Skeletal muscle tissue (tissue), 4 donors: ENCODE data around the gene HIVEP3. TPM values are rescaled to one million over a fixed set of nuclear protein-coding genes. Genes with fewer than 3 reads are reported as not detected.

Experiments used
- H3K27ac ChIP-seq: one replicate; pipeline ENCODE4 v1.7.0; 2013; ENCODE audit warnings: mild to moderate bottlenecking, low read depth, low read length, inconsistent platforms
- H3K27me3 ChIP-seq, 3 donors: one replicate each; pipeline ENCODE4 v1.7.0; 2013; ENCODE audit warnings: low read length in 3 of 3; ENCODE audit not compliant: control insufficient read depth in 3 of 3, insufficient read depth in 3 of 3
- H3K36me3 ChIP-seq, 3 donors: one replicate each; pipeline ENCODE4 v1.7.0; 2013; ENCODE audit warnings: low read length in 3 of 3; ENCODE audit not compliant: control insufficient read depth in 3 of 3, insufficient read depth in 3 of 3
- H3K4me1 ChIP-seq, 3 donors: one replicate each; pipeline ENCODE4 v1.7.0; 2013; ENCODE audit warnings: low read length in 3 of 3, mild to moderate bottlenecking in 3 of 3; ENCODE audit not compliant: control insufficient read depth in 3 of 3, insufficient read depth in 3 of 3
- H3K4me3 ChIP-seq, 3 donors: one replicate each; pipeline ENCODE4 v1.7.0; 2013; ENCODE audit warnings: low read length in 3 of 3
- H3K9ac ChIP-seq, 3 donors: one replicate each; pipeline ENCODE4 v1.7.0; 2013; ENCODE audit warnings: low read length in 3 of 3, mild to moderate bottlenecking in 3 of 3, moderate library complexity in 2 of 3, low read depth in 1 of 3
- H3K9me3 ChIP-seq, 3 donors: one replicate each; pipeline ENCODE4 v1.7.0; 2013; ENCODE audit warnings: low read length in 3 of 3; ENCODE audit not compliant: control insufficient read depth in 3 of 3
- total RNA-seq: library from RNA; depleted of rRNA; stranded (reverse); fragments of >200 nt; gene quantifications from one replicate; pipeline ENCODE4 v1.2.3, GENCODE V29; 2014
- donor health status: Osteomylitis.

Gene HIVEP3
- total RNA-seq, 1 donor from 2014 or later, result 0.52 TPM

DNA sequence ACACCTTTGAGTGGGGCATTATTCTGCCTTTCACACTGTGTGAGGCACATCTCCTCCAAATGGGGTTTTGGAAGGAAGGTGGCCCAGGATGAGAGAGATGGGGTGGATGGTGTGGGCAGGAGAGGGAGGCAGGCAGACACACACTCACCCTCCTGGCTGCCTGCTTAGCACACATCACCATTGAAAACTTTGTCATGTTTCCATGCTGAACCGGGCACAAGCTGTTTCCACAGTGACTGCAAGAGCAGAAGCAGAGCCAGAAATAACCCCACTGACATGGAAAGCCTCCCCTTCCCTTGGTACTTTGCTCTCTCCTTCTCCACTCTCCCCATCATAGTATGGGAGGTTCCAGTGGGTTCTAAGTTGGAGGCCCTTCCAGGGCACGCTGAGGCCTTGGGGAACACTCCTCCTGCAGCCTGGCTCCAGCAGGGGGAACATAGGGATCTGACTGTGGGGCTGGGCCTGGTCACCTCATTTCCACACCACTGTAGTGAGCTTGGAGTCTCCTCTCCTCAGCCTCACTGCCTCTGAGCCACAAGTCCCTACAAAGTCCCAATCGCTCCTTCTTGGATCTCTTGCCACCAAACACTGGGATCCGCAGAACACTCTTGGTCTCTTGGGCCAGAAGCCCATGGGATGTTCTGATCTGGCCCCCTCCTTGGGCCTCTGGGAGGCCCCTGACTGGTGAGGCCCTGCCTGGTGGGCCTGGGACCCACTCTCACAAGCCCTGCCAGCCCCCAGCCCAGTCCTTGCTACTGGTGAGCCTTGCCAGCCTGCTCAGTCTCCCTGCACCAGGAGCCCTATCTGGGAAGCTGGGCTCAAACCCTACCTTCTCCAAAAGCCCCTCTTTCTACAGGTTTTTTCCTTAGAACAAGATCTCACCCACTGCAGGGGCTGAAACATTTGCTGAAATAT lies 271.2 kb downstream of the HIVEP3 start:
- no peak overlapping the region for H3K4me3 ChIP-seq
- no peaks in the 10 kb centered on the region for H3K27me3 ChIP-seq
- no peak overlapping the region for H3K9ac ChIP-seq
- no peaks in the 10 kb centered on the region for H3K36me3 ChIP-seq
- H3K9me3 ChIP-seq, result no peaks in the 10 kb centered on the region
- peaks cover 2 to 8% (median 5%) of the 10 kb centered on the region in 3 donors for H3K4me1 ChIP-seq
- no peak overlapping the region for H3K27ac ChIP-seq

DNA sequence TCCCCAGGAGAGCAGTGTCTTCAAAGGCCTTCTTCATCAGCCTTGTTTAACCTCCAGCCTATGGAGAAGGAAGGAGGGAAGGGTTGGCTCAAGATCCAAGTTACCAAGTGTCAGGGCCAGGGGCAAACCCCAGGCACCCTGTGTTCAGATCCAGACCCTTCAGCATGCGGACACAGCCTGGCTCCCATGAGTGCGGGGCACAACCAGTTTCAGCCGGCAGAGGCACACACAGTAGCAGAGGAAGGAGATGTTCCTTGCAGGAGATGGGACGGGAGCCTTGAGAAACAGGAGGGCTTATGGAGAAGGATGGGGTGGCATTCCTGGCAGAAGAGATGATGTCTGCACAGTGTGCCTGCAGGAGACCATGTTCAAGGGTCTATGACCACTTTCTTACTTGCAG lies 272.5 kb downstream of the HIVEP3 start:
- no peak overlapping the region for H3K9ac ChIP-seq
- H3K27me3 ChIP-seq, result no peaks in the 10 kb centered on the region
- H3K4me3 ChIP-seq, result no peak overlapping the region
- no peaks in the 10 kb centered on the region for H3K9me3 ChIP-seq
- peaks cover 2 to 8% (median 5%) of the 10 kb centered on the region in 3 donors for H3K4me1 ChIP-seq
- H3K36me3 ChIP-seq, result no peaks in the 10 kb centered on the region
- H3K27ac ChIP-seq, result no peak overlapping the region

DNA sequence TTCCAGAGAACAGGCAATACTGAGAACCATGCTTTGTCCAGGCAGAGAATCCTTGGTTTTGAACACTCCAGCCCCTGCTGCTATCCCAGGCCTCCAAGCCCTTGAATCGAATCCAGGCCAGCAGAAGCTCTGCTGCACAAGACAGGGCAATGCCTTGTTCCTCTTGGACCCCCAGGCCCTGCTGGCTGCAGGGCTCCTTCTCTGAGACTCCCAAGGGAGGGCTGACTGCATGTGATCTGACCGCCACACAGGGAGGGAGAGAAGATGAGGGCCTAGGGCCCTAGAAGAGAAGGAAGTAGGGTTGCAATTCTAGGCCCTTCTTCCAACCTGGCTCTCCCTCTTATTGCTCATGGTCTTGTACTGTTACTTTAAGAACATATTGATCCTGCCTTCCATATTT lies 273.7 kb downstream of the HIVEP3 start:
- no peaks in the 10 kb centered on the region for H3K9me3 ChIP-seq
- H3K27ac ChIP-seq, result no peak overlapping the region
- H3K9ac ChIP-seq, result no peak overlapping the region
- H3K4me3 ChIP-seq, result no peak overlapping the region
- no peaks in the 10 kb centered on the region for H3K36me3 ChIP-seq
- no peaks in the 10 kb centered on the region for H3K27me3 ChIP-seq
- H3K4me1 ChIP-seq, result peaks cover 2 to 6% (median 4%) of the 10 kb centered on the region in 3 donors

DNA sequence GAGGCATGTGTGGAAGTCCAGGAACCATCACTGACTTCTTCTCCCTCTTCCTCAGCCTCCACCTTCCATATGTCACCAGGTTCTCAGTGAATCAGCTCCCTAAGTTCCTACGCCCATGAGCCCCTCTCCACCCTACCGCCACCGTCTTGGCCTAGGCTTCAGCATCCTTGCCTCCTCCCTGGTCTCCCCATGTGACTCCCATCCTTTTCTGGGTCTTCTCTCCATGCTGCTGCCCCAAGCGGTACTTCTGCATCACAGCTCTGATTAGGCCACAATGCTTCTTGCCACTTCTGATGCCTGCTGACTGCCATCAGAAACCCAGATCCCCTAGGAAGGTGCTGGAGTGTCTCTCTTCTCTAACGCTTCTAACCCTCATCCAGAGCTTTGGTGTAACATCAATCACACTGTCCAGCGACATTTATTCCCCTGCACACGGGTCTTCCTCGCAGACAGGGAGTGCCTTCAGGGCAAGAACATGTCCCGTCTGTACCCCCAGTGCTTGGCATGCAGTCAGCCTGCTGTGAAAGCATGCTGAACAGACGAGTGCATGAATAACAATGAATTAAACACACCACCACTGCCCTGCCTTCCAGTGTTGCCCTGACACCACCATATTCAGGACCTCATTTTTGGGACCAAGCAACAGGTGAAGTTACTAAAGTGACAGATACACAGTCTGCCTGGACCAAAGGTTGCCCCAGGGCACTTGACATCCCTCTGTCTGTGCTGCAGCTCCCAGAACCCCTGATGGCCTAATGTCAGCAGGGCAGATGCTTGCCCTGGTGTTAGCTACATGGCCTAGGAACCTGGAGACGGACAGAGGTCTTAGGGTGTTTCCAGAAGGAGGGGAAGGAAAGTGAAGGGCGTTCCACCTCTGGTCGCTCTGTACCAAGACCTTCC lies 275.6 kb downstream of the HIVEP3 start:
- Histone ChIP-seq H3K9ac (no peak overlapping the region), H3K4me3 (no peak overlapping the region), H3K27ac (no peak overlapping the region), H3K27me3 (no peaks in the 10 kb centered on the region), H3K9me3 (no peaks in the 10 kb centered on the region), H3K36me3 (no peaks in the 10 kb centered on the region), H3K4me1 (peaks cover 0 to 3% (median 0%) of the 10 kb centered on the region in 3 donors)

DNA sequence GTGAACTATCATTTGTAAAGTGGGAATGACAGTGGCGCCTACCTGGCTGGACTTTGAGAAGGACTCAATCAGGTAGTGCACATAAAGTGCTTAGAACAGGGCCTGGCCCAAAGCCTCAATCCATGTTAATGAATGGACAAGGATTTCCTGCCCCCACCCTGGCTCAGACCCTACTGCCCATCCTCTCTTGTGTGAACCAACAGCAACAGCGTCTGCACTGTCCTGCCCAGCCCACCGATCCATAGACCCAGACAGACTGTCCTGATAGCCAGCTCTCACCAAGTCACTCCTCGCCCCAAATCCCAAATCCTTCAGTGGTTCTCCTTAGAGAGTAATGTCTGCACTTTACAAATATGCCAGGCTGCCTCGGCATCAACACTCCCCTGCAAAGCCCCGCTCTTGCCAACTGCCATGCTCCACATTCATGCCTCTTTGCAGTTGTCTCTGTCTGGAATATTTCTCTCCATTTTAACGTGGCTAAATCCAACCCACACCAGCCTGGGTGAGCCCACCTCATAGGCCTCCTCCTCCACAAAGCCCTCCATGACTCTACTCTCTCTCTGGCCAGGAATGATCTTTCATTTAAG lies 276.7 kb downstream of the HIVEP3 start:
- Histone ChIP-seq H3K27me3 (no peaks in the 10 kb centered on the region), H3K9ac (no peak overlapping the region), H3K9me3 (no peaks in the 10 kb centered on the region), H3K27ac (no peak overlapping the region), H3K4me3 (no peak overlapping the region), H3K4me1 (peaks cover 0 to 3% (median 0%) of the 10 kb centered on the region in 3 donors), H3K36me3 (no peaks in the 10 kb centered on the region)

DNA sequence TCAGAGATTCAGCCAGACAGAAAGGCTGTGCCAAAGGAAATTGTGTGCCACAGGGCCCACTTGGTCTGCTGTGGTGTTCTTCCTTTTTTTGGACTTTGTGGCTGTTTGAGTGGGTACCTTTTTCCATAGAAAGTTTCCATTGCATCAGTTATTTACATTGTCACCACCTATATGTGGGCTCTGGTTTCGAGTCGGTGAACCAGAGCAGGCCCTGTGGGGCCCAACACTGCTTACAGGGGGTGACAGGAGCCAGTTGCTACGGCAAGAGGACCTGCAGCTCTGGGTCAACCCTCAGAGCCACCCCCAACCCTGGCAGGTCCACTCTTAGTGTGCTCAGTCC lies 277.3 kb downstream of the HIVEP3 start:
- H3K9me3 ChIP-seq, result no peaks in the 10 kb centered on the region
- peaks cover 0 to 3% (median 0%) of the 10 kb centered on the region in 3 donors for H3K4me1 ChIP-seq
- H3K27ac ChIP-seq, result no peak overlapping the region
- H3K4me3 ChIP-seq, result no peak overlapping the region
- H3K27me3 ChIP-seq, result no peaks in the 10 kb centered on the region
- H3K36me3 ChIP-seq, result no peaks in the 10 kb centered on the region
- no peak overlapping the region for H3K9ac ChIP-seq

DNA sequence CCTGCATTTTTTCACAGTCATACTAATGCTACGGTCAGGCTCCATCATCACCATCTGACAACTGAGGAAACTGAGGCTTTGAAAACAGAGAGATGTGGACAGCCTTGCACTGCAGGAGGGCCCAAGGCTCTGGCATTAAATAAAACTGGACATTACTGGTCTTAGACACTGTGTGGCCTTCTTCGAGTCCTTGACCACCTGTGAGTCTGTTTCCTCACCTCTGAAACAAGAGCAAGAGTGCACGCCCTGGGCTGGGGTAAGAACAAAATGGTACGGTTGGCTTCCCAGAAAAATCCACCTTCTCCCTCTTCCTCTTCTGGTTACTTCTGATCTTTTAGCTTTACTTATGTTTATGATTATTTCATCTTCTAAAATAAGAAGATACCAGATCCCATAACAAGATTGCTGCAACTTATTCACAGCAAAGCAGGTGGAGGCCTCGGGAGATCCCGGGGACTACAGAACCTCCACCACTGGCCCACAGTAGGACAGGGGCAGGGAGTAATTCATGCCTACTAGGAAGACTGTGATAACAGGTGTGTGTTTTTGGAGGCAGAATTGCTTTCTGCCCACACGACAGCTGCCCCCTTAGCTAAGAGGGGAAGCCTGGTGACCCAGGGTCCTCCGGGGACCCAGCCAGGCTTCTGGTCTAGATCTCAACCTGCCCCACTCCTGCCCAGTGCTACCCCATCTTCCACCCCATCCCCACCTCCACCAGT lies 277.8 kb downstream of the HIVEP3 start:
- Histone ChIP-seq H3K4me3 (no peak overlapping the region), H3K4me1 (peaks cover 0 to 3% (median 0%) of the 10 kb centered on the region in 3 donors), H3K36me3 (no peaks in the 10 kb centered on the region), H3K27me3 (no peaks in the 10 kb centered on the region), H3K9me3 (no peaks in the 10 kb centered on the region), H3K27ac (no peak overlapping the region), H3K9ac (no peak overlapping the region)

DNA sequence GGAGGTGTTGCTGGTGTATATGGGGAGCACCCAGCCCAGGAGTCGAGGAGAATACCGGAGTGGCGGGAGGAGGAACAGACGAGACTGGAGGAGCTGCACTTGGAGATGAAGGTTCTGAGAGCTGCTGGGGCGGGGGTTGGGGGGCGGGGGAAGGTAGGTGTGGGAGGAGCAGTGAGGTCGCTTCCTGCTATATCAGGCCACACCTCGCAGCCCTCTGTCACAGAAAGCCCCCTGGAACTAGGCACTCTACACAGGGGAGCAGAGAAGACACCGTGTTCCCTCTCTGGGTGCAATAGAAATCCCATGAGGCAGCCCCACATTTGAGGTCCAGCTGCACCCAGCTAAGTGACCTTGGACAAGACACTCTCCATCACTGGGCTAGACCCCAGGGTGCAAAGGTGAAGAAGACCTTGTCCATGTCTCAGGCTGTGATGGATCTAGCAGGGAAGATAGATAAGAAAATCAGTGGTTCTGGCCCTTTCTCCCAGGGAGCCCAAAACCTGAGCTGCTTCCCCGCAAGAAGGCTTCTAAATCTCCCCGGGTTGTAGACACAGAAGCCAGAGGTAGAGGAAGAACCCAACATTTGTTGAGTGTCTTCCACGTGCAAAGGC lies 278.5 kb downstream of the HIVEP3 start:
- H3K9me3 ChIP-seq, result no peaks in the 10 kb centered on the region
- H3K9ac ChIP-seq, result no peak overlapping the region
- no peak overlapping the region for H3K27ac ChIP-seq
- H3K4me3 ChIP-seq, result no peak overlapping the region
- H3K36me3 ChIP-seq, result no peaks in the 10 kb centered on the region
- peaks cover 0 to 3% (median 0%) of the 10 kb centered on the region in 3 donors for H3K4me1 ChIP-seq
- no peaks in the 10 kb centered on the region for H3K27me3 ChIP-seq

DNA sequence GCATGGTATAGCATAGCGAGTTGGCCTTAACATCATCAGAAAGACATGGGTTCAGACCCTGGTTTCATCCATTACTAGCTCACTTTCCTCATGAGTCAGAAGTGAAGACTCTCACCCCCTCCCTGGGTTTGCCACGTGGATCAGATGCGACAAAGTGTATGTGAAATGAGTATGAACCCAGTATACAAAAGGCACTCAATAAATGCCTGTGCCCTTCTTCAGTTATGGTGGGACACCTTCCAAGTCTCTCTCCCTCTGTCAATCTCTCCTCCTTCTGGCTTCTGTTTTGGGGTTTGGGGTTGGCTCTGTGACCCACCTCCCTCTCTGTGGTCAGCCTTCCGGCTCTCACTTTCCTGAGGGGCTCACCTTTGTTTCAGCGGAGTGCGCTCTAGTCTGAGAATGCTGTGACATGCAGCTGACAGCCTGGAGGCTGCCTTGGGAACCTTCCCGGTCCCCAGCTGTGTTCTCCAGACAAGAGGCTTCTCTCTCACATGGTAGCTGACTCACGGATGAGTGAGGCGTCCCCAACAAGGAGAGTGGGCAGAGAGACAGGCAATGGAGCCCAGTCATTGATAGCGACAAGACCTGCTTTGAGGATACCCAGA lies 279.3 kb downstream of the HIVEP3 start:
- H3K9ac ChIP-seq, result peak overlapping the region in 1 of 3 donors; percentile 9
- no peaks in the 10 kb centered on the region for H3K36me3 ChIP-seq
- no peaks in the 10 kb centered on the region for H3K9me3 ChIP-seq
- H3K4me3 ChIP-seq, result no peak overlapping the region
- H3K27ac ChIP-seq, result no peak overlapping the region
- H3K27me3 ChIP-seq, result no peaks in the 10 kb centered on the region
- peaks cover 0 to 3% (median 0%) of the 10 kb centered on the region in 3 donors for H3K4me1 ChIP-seq
